ENCODE measurements around the gene KCNH3.

KCNH3 gene

GRCh38 chr12:49543914-49544815 lies 5.3 kb downstream of the KCNH3 start:
- DNase-seq (ENCODE audit: low read depth in 1 of 2, low spot score in 1 of 2) = no peak

- no peak for DNase-seq (ENCODE audit: low read depth in 1 of 2, low spot score in 1 of 2)
Observed at GRCh38 chr12:49545815-49546214, 7.0 kb downstream of the KCNH3 start.

DNA sequence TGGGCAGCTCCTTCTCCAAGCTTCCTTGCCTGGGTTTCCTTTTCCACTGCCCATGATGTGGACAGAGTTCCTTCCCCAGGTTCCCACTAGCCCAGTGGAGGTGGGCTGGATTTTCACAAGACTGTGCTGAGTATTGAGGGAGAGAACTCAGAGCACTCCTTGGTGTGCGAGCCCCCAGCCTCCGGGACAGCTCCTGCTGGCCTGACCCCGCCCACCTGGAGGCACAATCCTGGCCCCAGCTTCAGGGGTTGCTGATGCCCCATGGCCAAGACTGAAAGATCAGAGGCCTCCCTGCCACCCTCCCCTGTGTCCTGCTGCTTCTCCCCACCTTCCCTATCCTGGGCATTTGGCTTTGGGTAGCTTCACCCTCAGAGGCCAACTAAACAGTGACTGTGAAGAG lies 7.7 kb downstream of the KCNH3 start:
- DNase-seq (ENCODE audit: low read depth in 1 of 2, low spot score in 1 of 2) = no peak

GRCh38 chr12:49547090-49547690 lies 8.4 kb downstream of the KCNH3 start:
- no peak for DNase-seq (ENCODE audit: low read depth in 1 of 2, low spot score in 1 of 2)

- no peak for DNase-seq (ENCODE audit: low read depth in 1 of 2, low spot score in 1 of 2)
Observed at GRCh38 chr12:49548481-49548821, 9.6 kb downstream of the KCNH3 start.

- DNase-seq (ENCODE audit: low read depth in 1 of 2, low spot score in 1 of 2) = no peak
Observed at GRCh38 chr12:49548822-49549648, 10.2 kb downstream of the KCNH3 start.

GRCh38 chr12:49549735-49550692 lies 11.2 kb downstream of the KCNH3 start:
- no peak for DNase-seq (ENCODE audit: low read depth in 1 of 2, low spot score in 1 of 2)

GRCh38 chr12:49550693-49551252 lies 11.9 kb downstream of the KCNH3 start:
- DNase-seq (ENCODE audit: low read depth in 1 of 2, low spot score in 1 of 2) = no peak

- DNase-seq (ENCODE audit: low read depth in 1 of 2, low spot score in 1 of 2) = no peak
Observed at GRCh38 chr12:49552014-49552413, 13.2 kb downstream of the KCNH3 start.

GRCh38 chr12:49552425-49552824 lies 13.6 kb downstream of the KCNH3 start:
- no peak for DNase-seq (ENCODE audit: low read depth in 1 of 2, low spot score in 1 of 2)

DNA sequence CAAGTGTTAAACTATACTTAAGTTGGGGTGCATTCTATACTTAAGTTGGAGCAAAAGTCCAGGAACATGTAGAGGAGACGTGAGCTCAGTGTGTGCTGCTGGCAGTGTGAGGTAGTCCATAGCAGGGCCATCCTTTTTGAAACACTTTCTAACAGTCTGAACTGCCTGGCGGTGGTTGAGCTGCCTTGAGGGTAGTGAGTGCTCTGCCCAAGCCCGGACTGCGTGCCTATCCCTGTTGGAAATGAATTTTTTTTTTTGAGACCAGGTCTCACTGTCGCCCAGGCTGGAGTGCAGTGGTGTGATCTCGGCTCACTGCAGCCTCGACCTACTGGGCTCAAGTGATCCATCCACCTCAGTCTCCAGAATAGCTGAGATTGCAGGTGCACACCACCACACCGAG lies 14.1 kb downstream of the KCNH3 start:
- no peak for DNase-seq (ENCODE audit: low read depth in 1 of 2, low spot score in 1 of 2)

- DNase-seq (ENCODE audit: low read depth in 1 of 2, low spot score in 1 of 2) = no peak
Observed at GRCh38 chr12:49553512-49554088, 14.8 kb downstream of the KCNH3 start.

DNA sequence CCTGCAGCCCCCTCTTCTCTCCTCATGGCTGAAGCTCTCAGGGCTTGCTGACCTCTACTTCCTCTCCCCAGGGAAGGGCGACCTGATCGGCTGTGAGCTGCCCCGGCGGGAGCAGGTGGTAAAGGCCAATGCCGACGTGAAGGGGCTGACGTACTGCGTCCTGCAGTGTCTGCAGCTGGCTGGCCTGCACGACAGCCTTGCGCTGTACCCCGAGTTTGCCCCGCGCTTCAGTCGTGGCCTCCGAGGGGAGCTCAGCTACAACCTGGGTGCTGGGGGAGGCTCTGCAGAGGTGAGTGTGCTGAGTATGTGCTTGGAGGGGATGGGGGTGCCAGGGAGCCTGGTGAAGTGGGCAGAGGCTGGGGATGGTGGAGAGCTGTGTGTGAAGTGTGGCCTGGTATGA lies 15.4 kb downstream of the KCNH3 start:
- DNase-seq (ENCODE audit: low read depth in 1 of 2, low spot score in 1 of 2) = no peak

DNA sequence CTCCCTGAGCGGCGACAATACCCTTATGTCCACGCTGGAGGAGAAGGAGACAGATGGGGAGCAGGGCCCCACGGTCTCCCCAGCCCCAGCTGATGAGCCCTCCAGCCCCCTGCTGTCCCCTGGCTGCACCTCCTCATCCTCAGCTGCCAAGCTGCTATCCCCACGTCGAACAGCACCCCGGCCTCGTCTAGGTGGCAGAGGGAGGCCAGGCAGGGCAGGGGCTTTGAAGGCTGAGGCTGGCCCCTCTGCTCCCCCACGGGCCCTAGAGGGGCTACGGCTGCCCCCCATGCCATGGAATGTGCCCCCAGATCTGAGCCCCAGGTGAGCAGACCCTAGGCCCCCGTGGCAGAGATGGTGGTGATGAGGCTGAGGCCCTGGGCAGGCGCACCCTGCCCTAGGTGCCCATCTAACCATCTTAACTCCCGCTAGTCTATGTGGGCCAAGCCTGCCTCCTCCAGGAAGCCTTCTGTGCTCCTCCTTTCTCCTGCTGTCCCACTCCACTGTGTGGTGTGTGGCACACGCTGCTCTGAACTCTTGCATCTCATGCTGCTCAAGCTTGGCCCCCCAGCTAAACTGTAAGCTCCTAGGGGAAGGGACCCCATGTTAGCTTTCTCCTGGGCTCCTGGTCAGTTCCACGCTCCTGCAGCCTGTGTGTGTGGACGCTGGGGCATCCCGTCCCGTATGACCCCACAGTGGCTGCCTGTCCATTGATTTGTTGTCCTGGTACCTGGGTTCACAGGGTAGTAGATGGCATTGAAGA lies 17.0 kb downstream of the KCNH3 start:
- DNase-seq (ENCODE audit: low read depth in 1 of 2, low spot score in 1 of 2) = no peak

DNA sequence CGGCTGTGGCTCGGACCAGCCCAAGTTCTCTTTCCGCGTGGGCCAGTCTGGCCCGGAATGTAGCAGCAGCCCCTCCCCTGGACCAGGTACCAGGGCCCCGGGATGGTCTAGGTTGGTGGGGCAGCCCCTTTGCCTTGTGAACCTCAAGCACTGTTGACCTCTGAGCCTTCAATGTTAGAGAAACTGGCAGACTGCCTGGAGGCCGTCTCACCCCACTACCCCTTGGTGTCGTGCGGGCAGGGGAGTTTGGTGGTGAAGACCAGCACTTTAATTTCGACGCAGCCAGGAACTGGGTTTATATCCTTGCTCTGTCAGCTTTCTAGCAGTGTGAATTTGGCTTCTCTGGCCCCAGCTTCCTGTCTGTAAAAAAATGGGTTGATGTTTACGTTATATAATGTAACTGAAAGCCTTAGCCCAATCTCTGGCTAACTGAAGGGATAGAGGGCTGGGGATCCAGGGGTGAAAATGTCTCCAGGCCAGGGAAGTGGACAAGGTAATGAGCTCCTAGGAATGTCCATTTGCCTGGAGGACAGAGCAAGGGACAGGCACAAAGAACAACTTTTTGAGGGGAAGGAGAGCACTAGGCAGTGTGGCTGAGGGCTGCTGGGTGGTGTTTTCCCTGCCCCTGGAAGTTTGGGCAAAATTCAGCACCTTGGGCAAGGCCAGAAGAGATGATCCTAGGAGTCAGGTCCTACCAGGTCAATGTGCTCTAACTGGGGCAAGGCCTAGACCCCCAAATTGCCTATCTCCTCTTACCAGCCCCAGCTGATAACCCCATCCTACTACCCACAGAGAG lies 17.8 kb downstream of the KCNH3 start:
- no peak for DNase-seq (ENCODE audit: low read depth in 1 of 2, low spot score in 1 of 2)

DNA sequence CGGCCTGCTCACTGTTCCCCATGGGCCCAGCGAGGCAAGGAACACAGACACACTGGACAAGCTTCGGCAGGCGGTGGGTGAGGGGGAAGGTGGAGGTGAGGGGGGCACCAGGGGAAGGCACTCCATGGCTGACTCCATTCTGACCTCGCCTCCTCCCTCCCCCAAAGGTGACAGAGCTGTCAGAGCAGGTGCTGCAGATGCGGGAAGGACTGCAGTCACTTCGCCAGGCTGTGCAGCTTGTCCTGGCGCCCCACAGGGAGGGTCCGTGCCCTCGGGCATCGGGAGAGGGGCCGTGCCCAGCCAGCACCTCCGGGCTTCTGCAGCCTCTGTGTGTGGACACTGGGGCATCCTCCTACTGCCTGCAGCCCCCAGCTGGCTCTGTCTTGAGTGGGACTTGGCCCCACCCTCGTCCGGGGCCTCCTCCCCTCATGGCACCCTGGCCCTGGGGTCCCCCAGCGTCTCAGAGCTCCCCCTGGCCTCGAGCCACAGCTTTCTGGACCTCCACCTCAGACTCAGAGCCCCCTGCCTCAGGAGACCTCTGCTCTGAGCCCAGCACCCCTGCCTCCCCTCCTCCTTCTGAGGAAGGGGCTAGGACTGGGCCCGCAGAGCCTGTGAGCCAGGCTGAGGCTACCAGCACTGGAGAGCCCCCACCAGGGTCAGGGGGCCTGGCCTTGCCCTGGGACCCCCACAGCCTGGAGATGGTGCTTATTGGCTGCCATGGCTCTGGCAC lies 18.5 kb downstream of the KCNH3 start:
- no peak for DNase-seq (ENCODE audit: low read depth in 1 of 2, low spot score in 1 of 2)

DNA sequence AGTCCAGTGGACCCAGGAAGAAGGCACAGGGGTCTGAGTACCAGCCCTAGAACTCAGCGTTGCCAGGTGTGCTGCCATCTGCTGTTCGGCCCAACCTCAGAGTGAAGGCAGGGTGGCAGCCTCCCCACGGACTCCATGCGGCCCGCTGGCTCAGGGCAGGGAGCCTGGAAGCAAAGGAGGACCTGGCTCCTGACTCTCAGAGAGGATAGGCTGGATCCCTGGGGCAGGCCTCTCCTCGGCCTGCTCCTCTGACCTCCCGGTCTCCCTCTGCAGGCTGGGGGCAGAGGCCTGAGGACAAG lies 19.0 kb downstream of the KCNH3 start:
- no peak for DNase-seq (ENCODE audit: low read depth in 1 of 2, low spot score in 1 of 2)

- DNase-seq (ENCODE audit: low read depth in 1 of 2, low spot score in 1 of 2) = no peak
Observed at GRCh38 chr12:49558526-49558925, 19.7 kb downstream of the KCNH3 start.
